Epithelial cell of esophagus (primary cell): ENCODE measurements around the gene NFXL1.

Experiments
- DNase-seq: peaks from one replicate; pipeline ENCODE4 v3.0.0; 2010; ENCODE audit warnings: low read depth
- H3K4me3 ChIP-seq: 2 replicates; pipeline ENCODE4 v1.5.1; 2011; ENCODE audit warnings: mild to moderate bottlenecking, low read length, control low read depth
- TF ChIP-seq, protein P1 (sequence below): IDR thresholded peaks from 2 replicates; pipeline ENCODE4 v1.5.1; 2011; ENCODE audit warnings: low read depth, mild to moderate bottlenecking, low read length, control low read depth, inconsistent platforms; ENCODE audit not compliant: insufficient read depth; ENCODE audit errors: missing control alignments

NFXL1 gene

DNA sequence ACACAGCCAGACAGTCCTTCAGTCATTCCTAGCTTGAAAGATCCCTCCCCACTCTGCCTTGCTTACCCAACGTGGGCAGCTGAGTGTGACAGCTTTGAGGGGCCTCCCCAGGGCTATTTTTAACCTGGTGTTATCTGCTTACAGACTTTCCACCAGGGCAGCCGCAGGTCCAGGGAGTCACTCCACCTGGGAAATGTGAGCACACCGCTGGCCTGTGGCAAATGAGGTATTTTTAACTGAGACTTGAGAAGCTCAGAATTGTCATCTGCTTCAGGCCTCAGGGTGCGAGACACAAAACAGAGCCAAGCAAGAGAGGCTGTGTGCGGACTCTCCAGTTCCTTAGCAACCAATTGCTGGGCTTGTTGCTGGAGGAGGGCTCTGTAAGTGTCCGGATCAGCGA lies 89.5 kb downstream of the NFXL1 start:
- TF ChIP-seq, protein P1, sequence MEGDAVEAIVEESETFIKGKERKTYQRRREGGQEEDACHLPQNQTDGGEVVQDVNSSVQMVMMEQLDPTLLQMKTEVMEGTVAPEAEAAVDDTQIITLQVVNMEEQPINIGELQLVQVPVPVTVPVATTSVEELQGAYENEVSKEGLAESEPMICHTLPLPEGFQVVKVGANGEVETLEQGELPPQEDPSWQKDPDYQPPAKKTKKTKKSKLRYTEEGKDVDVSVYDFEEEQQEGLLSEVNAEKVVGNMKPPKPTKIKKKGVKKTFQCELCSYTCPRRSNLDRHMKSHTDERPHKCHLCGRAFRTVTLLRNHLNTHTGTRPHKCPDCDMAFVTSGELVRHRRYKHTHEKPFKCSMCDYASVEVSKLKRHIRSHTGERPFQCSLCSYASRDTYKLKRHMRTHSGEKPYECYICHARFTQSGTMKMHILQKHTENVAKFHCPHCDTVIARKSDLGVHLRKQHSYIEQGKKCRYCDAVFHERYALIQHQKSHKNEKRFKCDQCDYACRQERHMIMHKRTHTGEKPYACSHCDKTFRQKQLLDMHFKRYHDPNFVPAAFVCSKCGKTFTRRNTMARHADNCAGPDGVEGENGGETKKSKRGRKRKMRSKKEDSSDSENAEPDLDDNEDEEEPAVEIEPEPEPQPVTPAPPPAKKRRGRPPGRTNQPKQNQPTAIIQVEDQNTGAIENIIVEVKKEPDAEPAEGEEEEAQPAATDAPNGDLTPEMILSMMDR: no peak
- DNase-seq: no peak

DNA sequence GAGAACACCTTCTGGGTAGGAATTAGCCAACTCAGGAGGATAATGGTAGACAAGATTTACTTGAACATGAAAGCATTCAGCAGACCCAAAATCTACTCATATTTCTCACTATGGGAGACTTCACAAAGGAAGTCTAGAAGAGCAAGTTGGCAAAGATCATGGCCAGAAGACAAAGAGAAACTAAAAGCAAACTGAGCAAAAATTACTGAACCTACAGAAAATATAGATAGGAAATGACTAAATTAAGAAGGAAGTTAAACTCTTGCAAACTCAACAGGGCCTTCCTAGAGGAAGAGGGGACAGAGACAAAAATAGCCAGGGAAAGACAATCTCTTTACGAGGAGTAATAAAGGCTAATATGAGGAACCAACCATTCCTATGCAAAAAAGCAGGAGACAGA lies 95.2 kb downstream of the NFXL1 start:
- TF ChIP-seq, protein P1: no peak
- no peak for DNase-seq
- no peak overlapping the region for H3K4me3 ChIP-seq

More for the DNA sequence above, 89.5 kb downstream of the NFXL1 start:
- H3K4me3 ChIP-seq: no peak overlapping the region

DNA sequence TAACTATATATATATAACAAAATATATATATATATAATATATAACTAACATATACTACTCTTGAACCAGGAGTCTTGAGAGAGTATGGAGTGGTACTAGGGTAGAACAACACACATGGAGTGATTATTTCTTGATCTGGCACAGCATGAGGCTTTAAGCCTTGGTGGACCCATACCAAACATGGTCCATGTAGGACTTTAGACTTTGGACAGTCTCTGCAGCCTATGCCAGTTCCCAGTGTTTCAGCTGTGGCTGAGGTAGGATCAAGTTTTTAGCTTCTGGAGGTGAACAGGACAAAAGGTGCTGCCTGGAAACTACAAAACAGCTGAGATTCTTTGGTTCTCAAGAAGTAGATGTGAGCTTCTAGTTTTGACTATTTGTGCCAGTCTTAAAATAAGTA lies 97.1 kb downstream of the NFXL1 start:
- DNase-seq: no peak
- H3K4me3 ChIP-seq: no peak overlapping the region
- TF ChIP-seq, protein P1: no peak

DNA sequence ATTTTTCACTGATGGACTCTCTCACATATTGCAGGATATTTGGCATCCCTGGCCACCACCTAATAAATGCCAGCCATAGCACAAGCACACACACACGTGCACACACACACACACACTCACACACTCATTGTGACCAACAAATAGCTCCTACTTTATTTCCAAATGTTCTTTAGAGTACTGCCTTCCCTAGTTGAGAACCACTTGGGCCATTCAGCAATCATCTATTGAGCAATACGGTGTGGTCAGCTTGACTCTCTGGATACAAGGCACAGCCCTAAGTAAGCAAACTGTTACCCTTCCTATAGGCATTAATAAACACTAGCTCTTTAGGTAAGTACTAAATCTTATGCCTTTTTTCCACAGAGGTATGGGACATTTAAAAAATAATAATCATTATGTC lies 97.6 kb downstream of the NFXL1 start:
- no peak overlapping the region for H3K4me3 ChIP-seq
- DNase-seq: no peak
- TF ChIP-seq, protein P1: no peak

DNA sequence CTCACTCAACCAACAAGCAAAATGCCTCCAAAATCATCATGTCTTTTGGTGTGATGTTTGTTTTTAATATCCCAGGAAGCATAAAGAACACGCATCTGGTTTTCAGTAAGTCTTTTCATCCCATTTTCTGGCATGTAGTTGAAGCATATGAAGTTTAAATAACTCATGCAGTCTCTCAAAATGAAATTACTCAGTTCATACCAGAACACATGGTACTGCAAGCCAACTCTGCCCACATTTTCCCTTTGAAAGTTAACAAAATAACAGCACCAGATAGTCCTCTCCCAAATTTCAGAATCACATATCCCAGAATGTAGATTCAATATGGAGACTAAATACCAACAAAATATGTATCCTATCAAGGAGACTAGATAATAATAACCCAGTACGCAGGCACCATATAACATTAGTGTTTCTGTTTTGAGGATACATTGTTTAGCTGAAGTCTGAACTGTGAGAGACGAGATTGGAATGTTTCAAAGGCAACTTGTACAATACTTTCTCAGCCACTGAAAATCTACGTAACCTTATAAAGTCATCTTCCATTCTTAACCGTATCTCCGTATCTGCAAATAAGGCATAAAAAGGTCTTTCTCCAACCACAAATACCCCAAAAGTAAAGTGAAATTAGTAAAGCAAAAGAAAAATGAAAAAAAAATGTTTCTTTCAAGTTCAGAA lies 99.6 kb downstream of the NFXL1 start:
- TF ChIP-seq, protein P1: no peak
- DNase-seq: no peak
- no peak overlapping the region for H3K4me3 ChIP-seq

DNA sequence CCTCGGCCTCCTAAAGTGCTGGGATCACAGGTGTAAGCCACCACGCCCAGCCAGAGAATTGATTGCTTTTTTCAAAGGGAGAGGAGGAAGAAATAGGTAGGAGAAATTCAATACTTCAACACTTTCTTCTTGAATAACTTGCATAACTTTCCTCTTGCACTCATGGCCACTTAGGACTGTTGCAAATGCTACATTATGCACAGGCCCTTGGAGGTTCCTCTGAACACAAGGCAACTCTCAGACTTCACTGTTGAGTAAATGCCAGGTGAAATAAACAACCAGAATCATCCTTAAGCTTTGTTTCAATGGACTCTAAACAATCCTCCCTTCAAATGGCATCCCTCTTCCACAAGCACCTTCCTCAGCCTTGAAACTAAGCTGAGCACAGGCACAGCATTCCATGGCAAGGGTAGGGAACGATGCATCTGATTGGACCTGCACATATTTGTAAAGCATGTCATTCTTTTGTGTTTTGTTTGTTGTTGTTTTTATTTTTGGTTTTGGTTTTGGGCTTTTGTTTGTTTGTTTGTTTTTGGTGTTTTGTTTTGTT lies 104.7 kb downstream of the NFXL1 start:
- no peak overlapping the region for H3K4me3 ChIP-seq
- no peak for DNase-seq
- TF ChIP-seq, protein P1: no peak

DNA sequence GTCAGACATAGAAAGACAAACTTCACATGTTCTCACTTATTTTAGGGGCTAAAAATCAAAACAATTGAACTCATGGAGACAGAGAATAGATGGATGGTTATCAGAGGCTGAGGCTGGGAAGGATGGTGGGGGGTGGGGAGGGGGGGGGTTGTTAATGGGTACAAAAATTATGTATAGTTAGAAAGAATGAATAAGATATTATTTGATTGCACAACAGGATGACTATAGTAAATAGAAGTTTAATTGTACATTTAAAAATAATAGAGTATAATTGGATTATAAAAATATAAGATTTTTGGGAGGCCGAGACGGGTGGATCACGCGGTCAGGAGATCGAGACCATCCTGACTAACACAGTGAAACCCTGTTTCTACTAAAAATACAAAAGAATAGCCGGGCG lies 109.8 kb downstream of the NFXL1 start:
- no peak overlapping the region for H3K4me3 ChIP-seq
- TF ChIP-seq, protein P1: no peak
- DNase-seq: no peak
